Measurements from ENCODE around the gene ORC3.

Gene ORC3

DNA sequence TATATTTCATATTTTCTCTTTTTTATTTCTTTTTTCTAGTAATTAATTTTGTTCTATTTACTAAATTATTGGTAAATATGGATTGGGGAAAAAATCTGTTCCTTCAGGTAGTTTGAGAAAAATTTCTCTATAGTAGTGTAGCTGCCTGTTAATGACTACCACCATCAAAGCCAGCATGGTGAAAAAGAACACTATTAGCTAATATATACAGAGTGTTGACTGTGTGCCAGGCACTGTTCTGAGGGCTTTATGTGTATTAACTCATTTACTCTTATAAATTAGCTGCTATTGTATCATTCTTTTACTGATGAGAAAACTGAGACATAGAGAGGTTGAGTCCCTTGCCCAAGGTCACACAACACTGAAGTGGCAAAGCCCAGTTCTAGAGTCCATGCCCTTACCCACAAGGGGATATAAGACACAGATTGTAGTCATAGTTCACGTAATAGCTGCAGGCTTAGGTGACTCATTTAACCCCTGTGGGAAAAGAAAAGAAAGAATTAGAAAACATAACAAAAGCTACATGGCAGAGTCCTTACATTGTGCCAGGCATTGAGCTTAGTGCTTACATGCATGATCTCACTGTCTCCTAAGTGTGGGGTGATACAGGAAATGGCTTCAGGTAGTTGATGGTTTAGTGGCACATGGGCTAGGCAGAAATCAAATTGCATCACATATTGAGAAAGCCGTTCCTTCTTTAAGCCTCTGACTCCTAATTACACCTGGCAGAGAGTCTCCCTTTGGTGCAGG lies 124.3 kb downstream of the ORC3 start:
- no peaks in the 10 kb centered on the region for H3K27me3 ChIP-seq (ENCODE audit: insufficient read depth, low read depth, severe bottlenecking)
- H3K36me3 ChIP-seq, result no peaks in the 10 kb centered on the region
- TF ChIP-seq, protein P1, sequence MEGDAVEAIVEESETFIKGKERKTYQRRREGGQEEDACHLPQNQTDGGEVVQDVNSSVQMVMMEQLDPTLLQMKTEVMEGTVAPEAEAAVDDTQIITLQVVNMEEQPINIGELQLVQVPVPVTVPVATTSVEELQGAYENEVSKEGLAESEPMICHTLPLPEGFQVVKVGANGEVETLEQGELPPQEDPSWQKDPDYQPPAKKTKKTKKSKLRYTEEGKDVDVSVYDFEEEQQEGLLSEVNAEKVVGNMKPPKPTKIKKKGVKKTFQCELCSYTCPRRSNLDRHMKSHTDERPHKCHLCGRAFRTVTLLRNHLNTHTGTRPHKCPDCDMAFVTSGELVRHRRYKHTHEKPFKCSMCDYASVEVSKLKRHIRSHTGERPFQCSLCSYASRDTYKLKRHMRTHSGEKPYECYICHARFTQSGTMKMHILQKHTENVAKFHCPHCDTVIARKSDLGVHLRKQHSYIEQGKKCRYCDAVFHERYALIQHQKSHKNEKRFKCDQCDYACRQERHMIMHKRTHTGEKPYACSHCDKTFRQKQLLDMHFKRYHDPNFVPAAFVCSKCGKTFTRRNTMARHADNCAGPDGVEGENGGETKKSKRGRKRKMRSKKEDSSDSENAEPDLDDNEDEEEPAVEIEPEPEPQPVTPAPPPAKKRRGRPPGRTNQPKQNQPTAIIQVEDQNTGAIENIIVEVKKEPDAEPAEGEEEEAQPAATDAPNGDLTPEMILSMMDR (IDR thresholded peaks at IDR 0.05; ENCODE audit: low read depth, low read length), result no peak
- no peak overlapping the region for H3K27ac ChIP-seq
- DNase-seq, result no peak
- no peaks in the 10 kb centered on the region for H3K9me3 ChIP-seq (ENCODE audit: severe bottlenecking)
- no peak overlapping the region for H3K4me3 ChIP-seq (ENCODE audit: low read depth, low read length)
